GM21423 (cell line): ENCODE measurements around the gene MACROH2A1.

ENCODE experiments used
- ATAC-seq: cut with Tn5 transposase; IDR thresholded peaks from one replicate; pipeline ENCODE4 v1.9.1; 2021; ENCODE audit warnings: mild to moderate bottlenecking, moderate library complexity; ENCODE audit not compliant: unreplicated experiment

Gene MACROH2A1

DNA sequence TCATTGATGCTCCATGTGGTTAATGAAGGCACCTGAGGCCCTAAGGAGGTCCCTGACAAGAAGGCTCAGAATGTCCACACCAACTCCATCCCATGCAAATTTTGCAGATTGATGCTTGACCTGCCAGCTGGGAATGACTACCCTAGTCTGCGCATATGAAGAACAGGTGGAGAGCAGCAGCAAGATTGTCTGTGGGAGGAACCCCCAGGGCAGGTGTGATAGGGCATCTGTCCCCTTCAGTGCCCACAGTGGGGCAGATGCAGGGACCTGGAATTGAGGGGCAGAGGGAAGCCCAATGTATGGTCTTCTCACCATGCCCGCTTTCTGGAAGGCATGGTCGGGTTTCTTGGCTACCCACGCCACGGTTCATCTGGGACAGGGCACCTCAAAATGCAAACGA lies 79.6 kb downstream of the MACROH2A1 start:
- ATAC-seq: no peak

GRCh38 chr5:135318924-135319323 lies 80.1 kb downstream of the MACROH2A1 start:
- ATAC-seq: no peak

- ATAC-seq: no peak
Observed at GRCh38 chr5:135318037-135318436, 81.0 kb downstream of the MACROH2A1 start.

DNA sequence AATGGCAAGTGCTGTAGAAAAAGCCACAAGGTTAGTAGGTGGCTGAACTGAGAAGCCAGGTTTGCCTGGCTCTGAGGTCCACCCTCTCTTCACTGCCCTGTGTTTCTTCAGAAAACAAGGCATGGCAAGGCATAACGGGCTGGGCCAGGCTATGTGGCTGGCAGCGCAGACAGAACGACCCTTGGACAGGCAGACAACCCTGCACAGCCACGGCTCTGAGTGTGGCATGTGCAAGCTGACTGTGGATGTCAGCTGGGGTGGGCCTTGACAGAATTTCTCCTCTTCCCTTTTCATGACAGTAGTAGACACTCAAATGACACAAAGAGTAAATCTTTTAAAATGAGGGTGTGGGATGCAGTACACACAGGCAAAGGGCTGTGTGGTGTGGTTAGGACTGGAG lies 81.7 kb downstream of the MACROH2A1 start:
- no peak for ATAC-seq

DNA sequence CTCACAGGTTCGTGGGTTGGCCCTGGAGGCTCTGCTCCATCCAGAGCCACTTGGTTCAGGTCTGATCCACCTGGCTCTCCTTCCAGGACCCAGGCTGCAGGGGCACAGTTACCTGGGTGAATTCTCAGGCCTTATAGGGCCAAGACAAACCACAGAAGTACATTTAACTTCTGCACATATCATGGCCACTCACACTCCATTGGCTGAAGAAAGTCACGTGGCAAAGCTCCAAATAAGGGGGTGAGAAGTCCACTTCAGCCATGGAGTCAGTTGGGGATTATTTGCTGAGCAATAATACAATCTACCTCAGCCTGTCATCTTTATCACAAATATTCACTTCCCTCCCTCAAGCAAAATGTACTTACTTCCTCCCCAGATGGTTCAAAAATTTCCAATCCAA lies 83.6 kb downstream of the MACROH2A1 start:
- no peak for ATAC-seq

DNA sequence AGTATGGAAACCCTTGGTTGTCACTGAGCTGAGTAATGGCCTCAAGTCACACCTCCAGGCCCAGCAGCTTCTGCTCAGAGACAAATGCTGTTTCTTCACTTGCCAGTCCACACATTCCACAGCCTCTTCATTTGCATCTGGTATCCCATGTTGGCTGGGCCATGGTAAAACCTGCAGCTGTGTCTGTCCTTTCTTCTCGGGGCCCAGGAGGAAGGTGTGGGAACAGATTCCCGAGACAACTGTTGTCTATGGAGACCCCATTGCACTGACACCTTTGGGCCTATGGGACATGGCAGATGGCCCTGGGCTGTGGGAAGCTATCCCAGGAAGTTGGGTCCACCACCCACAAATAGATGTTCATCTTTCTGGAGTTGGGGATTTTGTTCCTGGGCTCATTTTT lies 85.1 kb downstream of the MACROH2A1 start:
- ATAC-seq: no peak

- no peak for ATAC-seq
Observed at GRCh38 chr5:135313405-135313804, 85.6 kb downstream of the MACROH2A1 start.

DNA sequence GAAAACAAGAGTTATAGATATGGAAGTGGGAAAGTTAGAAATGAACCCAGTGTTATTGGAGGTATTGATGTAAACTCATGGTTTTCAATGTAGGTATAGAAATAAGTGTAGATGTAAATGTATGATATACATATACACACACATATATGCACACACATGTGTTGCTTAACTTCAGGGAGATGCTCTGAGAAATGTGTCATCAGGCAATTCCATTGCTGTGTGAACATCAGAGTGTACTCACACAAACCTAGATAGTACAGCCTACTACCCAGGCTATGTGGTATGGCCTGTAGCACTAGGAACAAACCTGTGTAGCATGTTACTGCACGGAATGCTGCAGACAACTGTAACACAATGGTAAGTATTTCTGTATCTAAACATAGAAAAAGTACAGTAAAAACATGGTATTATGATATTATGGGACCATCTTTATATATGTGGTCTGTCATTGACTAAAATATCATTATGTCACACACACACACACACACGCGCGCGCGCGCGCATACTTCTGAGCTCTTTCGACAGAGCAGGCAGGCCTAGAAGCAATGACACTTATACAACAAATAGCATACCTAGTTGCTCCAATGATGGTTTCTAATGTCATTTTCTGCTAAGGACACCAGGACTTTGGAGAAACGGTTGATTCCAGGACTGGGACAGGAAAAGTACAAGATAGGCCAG lies 86.6 kb downstream of the MACROH2A1 start:
- no peak for ATAC-seq

DNA sequence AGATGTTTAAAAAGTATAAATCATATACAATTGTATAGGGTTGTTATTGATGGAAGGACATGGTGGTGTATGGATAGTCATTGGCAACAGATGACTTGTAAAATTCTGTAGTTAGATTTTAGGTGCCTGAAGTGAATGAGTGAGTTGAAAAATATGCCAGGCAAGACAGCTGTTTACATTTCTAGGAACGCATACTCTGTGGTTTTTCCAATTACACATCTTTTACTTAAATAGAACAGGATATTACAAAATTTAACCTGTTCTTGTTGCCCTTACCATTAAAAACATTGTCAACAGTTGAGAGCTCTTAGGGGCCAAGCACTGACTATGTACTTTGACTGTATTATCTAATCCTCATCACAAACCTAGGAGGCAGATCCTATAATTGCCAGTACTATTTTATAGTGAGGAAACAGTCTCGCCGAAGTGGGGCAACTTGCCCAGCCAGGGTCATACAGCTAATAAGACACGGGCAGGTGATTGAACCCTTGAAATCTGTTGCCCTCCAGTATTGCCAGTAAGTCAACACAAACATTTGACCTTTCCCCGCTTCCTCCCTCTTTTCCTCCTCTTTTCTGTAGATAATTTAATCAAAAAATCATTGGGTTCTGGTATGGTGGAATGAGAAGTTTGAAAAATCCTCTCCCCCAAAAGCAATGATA lies 88.6 kb downstream of the MACROH2A1 start:
- ATAC-seq: no peak

DNA sequence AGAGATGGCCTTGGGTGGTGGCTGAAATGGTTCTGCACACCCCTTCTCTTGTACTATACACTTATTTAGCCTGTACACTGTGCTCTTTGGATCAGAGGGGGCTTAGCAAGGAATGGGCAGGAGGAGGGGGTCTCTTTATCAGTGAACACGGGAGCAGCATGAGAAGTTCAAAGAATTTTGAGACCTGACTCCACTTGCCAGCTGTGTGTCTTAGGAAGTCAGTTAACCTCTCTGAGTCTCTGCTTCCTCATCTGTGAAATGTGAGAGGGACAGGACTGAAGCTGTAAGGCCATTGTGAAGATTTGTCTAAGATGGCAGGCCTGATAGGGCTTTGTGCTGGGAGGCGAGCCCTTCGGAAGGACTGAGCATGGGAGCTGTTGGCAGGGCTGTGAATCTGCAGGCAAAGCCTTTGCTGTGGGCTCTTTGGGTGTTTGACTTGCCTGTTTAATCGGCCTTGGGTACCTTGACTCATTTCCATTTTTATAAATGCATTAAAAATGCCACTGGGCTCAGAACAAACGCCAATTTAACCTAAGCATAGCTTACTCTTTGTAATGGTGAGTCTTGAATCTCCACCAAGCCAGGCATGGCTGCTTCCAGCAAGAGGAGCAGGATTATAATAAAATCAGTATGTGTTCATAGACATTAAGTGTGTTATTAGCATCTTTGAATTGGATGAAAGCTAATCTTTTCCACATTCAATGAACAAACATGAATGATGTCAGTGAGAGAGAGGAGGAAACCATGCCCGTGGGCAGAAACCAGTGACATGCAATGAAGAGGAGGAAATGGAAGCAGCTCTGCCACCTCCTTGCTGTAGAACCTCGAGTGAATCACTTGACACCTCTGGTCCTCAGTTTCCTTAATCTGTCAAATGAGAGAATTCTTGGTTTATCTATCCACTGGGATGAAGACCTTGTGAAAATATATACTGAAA lies 89.4 kb downstream of the MACROH2A1 start:
- ATAC-seq: no peak

DNA sequence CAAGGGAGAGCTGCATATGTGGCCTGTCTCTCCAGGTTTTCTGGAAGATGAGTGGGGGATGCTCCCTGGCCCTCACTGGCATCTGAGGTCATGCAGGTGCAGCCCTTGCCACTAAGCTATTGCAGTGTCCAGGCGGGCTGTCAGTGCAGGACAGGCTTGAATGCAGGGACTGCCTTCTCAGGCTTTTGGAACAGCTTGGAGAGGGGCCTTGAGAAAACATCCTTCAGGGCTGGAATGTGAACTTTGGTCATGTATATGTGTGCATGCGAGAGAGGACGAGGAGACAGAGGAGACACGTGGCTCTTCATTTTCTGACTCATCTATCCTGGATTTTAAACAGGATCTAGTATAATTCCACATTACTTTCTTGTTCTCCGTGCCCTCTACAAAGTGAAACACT lies 90.3 kb downstream of the MACROH2A1 start:
- no peak for ATAC-seq

DNA sequence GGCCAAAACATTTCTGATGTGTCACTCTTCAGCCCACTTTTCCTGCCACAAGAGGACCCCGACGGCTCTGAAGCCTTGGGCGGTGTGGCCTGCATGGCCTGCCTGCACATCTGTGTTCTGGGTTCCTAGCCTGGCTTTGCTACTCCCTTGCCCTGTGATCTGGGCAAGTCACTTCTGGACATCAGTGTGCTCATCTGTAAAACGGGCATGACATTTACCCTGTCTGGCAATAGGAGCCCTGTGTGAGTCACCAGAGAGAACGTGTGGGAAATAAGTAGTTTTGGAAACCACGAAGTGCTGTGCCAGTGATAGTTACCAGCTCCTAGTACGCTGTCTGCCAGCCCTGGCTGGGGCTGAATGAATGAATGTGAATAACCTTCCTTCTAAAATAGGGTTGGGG lies 90.8 kb downstream of the MACROH2A1 start:
- no peak for ATAC-seq

DNA sequence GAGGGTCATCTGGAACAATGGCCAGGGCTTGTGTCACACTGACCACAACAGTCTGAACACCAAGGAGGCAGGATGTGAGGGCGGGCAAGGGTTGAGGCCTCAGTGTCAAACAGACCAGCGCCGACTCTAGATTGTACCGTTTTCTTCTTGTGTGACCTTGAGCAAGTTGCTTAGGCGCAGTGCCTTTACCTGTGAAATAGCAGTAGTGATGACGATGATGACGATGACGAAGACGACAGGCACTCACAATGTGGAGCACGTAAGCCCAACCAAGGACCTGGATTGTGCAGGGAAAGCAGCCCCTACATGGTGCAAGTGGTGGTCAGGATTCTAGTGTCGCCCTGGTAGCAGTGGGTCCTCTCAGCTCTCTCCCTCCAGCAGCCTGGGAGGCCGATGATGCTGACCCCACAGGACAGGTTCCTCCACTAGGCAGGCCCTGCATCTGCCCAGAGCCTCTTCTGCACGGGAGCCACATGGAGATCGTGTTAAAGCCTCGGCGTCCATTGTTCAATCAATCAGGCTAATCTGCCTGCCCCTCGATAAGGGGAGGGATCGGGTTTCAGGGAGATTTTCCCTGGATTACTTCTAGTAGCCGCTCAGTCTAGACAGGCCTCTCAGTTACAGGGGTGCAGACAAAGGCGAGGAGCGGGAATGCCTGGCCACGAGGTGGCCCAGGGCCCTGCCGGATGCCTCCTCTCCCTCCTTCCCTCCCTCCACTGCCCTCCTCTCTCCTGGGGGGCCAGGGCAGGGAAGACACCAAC lies 91.7 kb downstream of the MACROH2A1 start:
- ATAC-seq: no peak

- no peak for ATAC-seq
Observed at GRCh38 chr5:135306557-135306956, 92.5 kb downstream of the MACROH2A1 start.

DNA sequence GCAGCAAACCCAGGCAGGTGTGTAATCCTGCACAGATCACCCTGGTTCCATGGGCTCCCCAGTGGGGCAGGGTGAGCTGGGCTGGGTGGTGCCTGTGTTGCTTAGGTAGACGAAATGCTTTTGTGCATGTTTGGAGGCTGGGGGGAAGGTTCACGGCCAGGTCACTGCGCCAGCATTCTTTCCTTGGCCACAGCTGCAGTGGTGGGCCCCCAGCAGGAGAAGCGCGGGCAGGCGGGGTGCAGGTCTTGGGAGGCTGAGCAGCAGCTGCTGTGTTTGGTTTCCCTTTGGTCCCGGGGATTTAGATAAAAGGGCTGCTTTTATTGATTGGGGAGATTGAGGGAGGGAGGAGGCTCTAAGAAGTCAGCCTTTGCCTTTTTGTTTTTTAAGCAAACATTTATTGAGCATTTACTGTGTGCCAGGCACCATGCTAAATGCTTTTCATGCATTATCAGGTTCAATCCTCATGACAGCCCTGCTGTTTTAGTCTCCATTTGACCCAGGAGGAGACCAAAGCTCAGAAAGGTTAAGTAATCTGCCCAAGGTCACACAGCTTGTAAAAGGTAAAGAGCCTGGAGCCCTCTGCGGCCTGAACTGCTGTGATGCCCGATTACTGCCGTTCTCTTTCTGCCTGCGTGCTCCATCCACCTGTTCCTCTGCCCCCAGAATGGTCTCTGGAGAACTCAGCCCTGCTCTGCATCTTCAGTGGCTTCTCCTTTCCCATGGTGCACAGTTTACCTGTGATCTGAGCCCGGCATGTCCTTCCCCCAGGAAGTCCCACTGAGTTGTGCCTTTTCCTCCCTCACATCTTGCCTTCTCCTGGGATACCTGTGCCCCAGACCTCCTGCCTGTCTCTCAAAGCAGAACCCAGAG lies 94.4 kb downstream of the MACROH2A1 start:
- ATAC-seq: no peak

DNA sequence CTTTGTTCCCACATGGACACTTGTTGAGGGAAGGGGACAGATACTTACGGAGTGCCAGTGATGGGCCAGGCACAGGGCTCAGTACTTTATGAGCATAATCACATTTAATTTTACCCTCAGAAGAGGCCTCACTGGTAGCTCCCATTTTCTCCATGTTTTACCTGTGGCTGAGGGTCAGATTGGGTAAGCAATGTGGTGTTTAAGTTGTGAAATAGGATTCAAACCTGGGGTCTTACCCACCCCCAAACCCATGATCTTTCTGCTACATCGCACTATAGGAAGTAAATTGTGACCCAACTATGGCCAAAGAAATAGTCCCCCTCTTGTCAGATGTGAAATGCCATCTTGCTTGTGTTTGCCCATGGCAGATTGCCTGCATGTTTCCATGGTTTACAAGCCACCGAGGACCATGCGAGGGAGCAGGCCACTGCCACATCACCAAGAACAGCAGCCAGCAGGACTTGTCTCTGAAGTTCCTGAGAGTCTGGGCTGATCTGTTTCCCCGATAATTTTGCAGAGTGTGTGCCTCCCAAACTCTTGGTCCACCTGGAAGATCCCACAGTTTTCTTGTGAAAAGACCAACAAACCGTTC lies 95.4 kb downstream of the MACROH2A1 start:
- no peak for ATAC-seq

DNA sequence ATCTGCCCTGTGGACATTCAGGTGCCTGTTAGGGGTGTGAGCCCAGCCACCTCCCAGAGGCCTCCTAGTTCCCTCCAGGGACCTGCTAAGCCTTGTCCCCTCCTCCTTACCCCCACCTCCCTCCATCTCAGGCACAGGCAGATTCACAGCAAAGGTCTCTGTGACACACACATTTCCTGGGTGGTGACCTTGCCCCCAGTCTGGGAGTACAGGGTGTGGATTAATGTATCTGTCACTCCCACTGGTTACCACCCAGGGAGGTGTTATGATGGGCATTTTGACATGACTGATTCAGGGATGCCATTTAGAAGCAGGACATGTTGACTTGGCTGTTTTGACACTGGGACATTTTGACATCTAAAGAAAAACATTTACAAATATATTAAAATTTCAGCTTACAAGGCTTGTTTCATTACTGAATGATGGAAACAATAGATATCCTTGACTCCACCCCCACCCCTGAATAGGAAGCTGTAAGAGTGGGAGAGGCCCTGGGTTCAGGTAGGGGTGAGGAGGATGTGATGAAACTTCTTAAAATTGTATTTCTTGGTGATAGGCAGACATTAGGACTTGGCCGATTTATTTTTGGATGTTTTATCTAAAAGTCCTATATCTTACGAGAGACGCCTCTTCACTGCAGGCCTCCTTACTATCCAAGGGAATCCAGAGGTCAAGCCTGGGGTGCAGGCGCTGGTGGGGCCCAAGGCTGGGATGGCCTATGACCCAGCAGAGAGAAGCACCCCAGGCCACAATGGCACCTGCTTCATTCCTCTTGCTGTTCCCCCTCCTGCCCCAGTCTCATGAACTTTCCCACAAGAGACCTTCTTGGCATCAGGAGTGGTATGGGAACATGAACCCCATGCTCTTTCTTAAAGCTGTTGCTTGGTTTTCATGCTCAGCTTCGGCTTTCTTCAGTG lies 101.9 kb downstream of the MACROH2A1 start:
- ATAC-seq: no peak

GRCh38 chr5:135295852-135296251 lies 103.2 kb downstream of the MACROH2A1 start:
- no peak for ATAC-seq

DNA sequence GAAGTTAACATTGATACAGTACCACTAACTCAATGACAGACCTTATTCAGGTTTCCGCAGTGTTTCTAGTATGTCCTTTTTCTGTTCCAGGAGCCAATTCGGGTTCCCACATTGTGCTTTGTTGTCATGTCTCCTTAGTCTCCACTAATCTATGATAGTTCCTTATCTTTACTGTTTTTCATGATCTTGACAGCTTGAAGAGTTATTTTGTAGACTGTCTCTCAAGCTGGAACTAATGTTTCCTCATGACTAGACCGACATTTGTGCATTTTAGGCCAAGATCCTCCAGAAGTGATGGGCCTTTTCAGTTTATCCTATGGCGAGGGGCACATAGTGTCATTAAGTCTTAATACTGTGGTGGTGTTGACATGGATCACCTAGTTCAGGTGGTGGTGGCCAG lies 104.2 kb downstream of the MACROH2A1 start:
- ATAC-seq: no peak
